DOHH2 (cell line): ENCODE data around the gene ZNF805.
"Not testable (repeated sequence)": the region's sequence is repeated elsewhere in the genome, so short reads cannot be mapped to it uniquely, and the experiment has no call there.

ENCODE experiments used
- H3F3A ChIP-seq: fragments of 200-600 bp; sonication (generic), shearing (Covaris generic); 2 replicates; pipeline ENCODE4 v1.6.0; 2016; ENCODE audit warnings: antibody characterized with exemption, mild to moderate bottlenecking; ENCODE audit not compliant: control insufficient read depth, insufficient read depth
- H3K27ac ChIP-seq: fragments of 200-600 bp; sonication (generic); 2 replicates; pipeline ENCODE4 v1.5.1; 2014; ENCODE audit warnings: low read depth, mild to moderate bottlenecking, low read length, moderate library complexity
- H3K27me3 ChIP-seq: fragments of 200-600 bp; sonication (generic); 2 replicates; pipeline ENCODE4 v1.6.1; 2014; ENCODE audit warnings: mild to moderate bottlenecking, low read length, mixed read lengths; ENCODE audit not compliant: control insufficient read depth
- H3K36me3 ChIP-seq: fragments of 200-600 bp; sonication (generic); 2 replicates; pipeline ENCODE4 v1.6.1; 2014; ENCODE audit warnings: mild to moderate bottlenecking, low read length, moderate library complexity, mixed read lengths; ENCODE audit not compliant: control insufficient read depth
- H3K4me1 ChIP-seq: fragments of 200-600 bp; sonication (generic); 2 replicates; pipeline ENCODE4 v1.6.1; 2014; ENCODE audit warnings: mild to moderate bottlenecking, low read length, mixed read lengths; ENCODE audit not compliant: control insufficient read depth
- H3K4me2 ChIP-seq: fragments of 200-600 bp; sonication (generic); 2 replicates; pipeline ENCODE4 v1.6.0; 2014; ENCODE audit warnings: mild to moderate bottlenecking, low read length, moderate library complexity
- H3K4me3 ChIP-seq: fragments of 200-600 bp; sonication (generic); 2 replicates; pipeline ENCODE4 v1.5.1; 2014; ENCODE audit warnings: mild to moderate bottlenecking, low read length, mixed read lengths
- H3K79me2 ChIP-seq: fragments of 200-600 bp; sonication (generic); 2 replicates; pipeline ENCODE4 v1.6.1; 2014; ENCODE audit warnings: mild to moderate bottlenecking, low read length, mixed read lengths; ENCODE audit not compliant: control insufficient read depth
- H3K9me2 ChIP-seq: fragments of 200-600 bp; sonication (generic); replicated peaks from 2 replicates; pipeline ENCODE4 v1.6.1; 2014; ENCODE audit warnings: mild to moderate bottlenecking, low read length, mixed read lengths; ENCODE audit not compliant: control insufficient read depth
- H3K9me3 ChIP-seq: fragments of 200-600 bp; sonication (generic); 2 replicates; pipeline ENCODE4 v1.6.1; 2014; ENCODE audit warnings: antibody characterized with exemption, low read length, mixed read lengths; ENCODE audit not compliant: control insufficient read depth, insufficient read depth
- H4K20me1 ChIP-seq: fragments of 200-600 bp; sonication (generic); 2 replicates; pipeline ENCODE4 v1.6.0; 2014; ENCODE audit warnings: low read depth, mild to moderate bottlenecking, antibody characterized with exemption, low read length, moderate library complexity; ENCODE audit not compliant: control insufficient read depth, insufficient read depth
- CTCF ChIP-seq: fragments of 200-600 bp; sonication (generic); IDR thresholded peaks from one replicate; pipeline ENCODE4 v1.5.1; 2014; ENCODE audit warnings: antibody characterized with exemption, mild to moderate bottlenecking, low read depth, low read length; ENCODE audit not compliant: poor library complexity, severe bottlenecking
- EZH2phosphoT487 ChIP-seq: fragments of 200-600 bp; sonication (generic); IDR thresholded peaks from 2 replicates; pipeline ENCODE4 v1.6.1; 2017; ENCODE audit warnings: borderline replicate concordance, mild to moderate bottlenecking, antibody characterized with exemption, low read length, moderate library complexity, mixed read lengths

ZNF805 gene

GRCh38 chr19:57192993-57193392 is 47.4 kb upstream of the ZNF805 start:
- TF ChIP-seq CTCF (no peak), EZH2phosphoT487 (no peak)
- no peaks in the 10 kb centered on the region for H3K27me3 ChIP-seq
- no peaks in the 10 kb centered on the region for H3K79me2 ChIP-seq
- H3F3A ChIP-seq, result no peaks in the 10 kb centered on the region
- no peaks in the 10 kb centered on the region for H4K20me1 ChIP-seq
- peaks cover 8% of the 10 kb centered on the region; the same call in 1 of the 2 replicates for H3K36me3 ChIP-seq
- peaks cover 41% of the 10 kb centered on the region for H3K9me3 ChIP-seq
- no peak overlapping the region for H3K4me3 ChIP-seq
- no peak overlapping the region for H3K27ac ChIP-seq
- H3K4me2 ChIP-seq, result no peak overlapping the region
- no peaks in the 10 kb centered on the region for H3K9me2 ChIP-seq
- H3K4me1 ChIP-seq, result peaks cover 12% of the 10 kb centered on the region

GRCh38 chr19:57197874-57198273 is 42.6 kb upstream of the ZNF805 start:
- H3K27ac ChIP-seq, H3K27me3 ChIP-seq, H3K9me3 ChIP-seq, H3K4me1 ChIP-seq, H4K20me1 ChIP-seq, H3F3A ChIP-seq, H3K4me3 ChIP-seq, H3K36me3 ChIP-seq, H3K4me2 ChIP-seq, H3K9me2 ChIP-seq, H3K79me2 ChIP-seq: not testable (repeated sequence)

- no peak overlapping the region for H3K4me3 ChIP-seq
- no peaks in the 10 kb centered on the region for H3K9me2 ChIP-seq
- no peaks in the 10 kb centered on the region for H3K36me3 ChIP-seq
- H3K79me2 ChIP-seq, result no peaks in the 10 kb centered on the region
- no peak for TF ChIP-seq EZH2phosphoT487
- TF ChIP-seq CTCF, result no peak
- H3K4me2 ChIP-seq, result no peak overlapping the region
- H3K27ac ChIP-seq, result no peak overlapping the region
- H3F3A ChIP-seq, result no peaks in the 10 kb centered on the region
- H3K9me3 ChIP-seq, result no peaks in the 10 kb centered on the region
- H4K20me1 ChIP-seq, result no peaks in the 10 kb centered on the region
- no peaks in the 10 kb centered on the region for H3K27me3 ChIP-seq
- H3K4me1 ChIP-seq, result no peaks in the 10 kb centered on the region
Observed at GRCh38 chr19:57202160-57202559, 38.3 kb upstream of the ZNF805 start.

GRCh38 chr19:57210381-57210780 is 30.1 kb upstream of the ZNF805 start:
- H3K36me3 ChIP-seq, result no peaks in the 10 kb centered on the region
- H3K9me3 ChIP-seq, result peaks cover 9% of the 10 kb centered on the region; the same call in 1 of the 2 replicates
- TF ChIP-seq EZH2phosphoT487, result no peak
- TF ChIP-seq CTCF, result no peak
- no peak overlapping the region for H3K4me2 ChIP-seq
- no peaks in the 10 kb centered on the region for H3F3A ChIP-seq
- H3K27ac ChIP-seq, result no peak overlapping the region
- no peak overlapping the region for H3K4me3 ChIP-seq
- no peaks in the 10 kb centered on the region for H4K20me1 ChIP-seq
- H3K9me2 ChIP-seq, result no peaks in the 10 kb centered on the region
- no peaks in the 10 kb centered on the region for H3K27me3 ChIP-seq
- no peaks in the 10 kb centered on the region for H3K79me2 ChIP-seq
- no peaks in the 10 kb centered on the region for H3K4me1 ChIP-seq
